Activated CD4-positive, alpha-beta T cell treated with anti-CD3 and anti-CD28 coated beads, Interleukin-2, amount 10 ng/mL, durations not matched to agents 24 days and 14 days (primary cell): ENCODE measurements around the gene SPON1. TPM values are rescaled to one million over a fixed set of nuclear protein-coding genes. Genes with fewer than 3 reads are reported as not detected.
A peak's percentile ranks its signal among the peaks of the same experiment; 100 is the strongest.
"Not testable (repeated sequence)": the region's sequence is repeated elsewhere in the genome, so short reads cannot be mapped to it uniquely, and the experiment has no call there.

ENCODE experiments used
- DNase-seq: peaks from one replicate; pipeline ENCODE4 v3.0.0; 2022
- H3K27ac Mint-ChIP-seq: one replicate; pipeline ENCODE4 v1.8.0; 2022; ENCODE audit warnings: mild to moderate bottlenecking, mixed read lengths
- H3K27me3 Mint-ChIP-seq: one replicate; pipeline ENCODE4 v1.8.0; 2022; ENCODE audit warnings: mixed read lengths
- H3K36me3 Mint-ChIP-seq: one replicate; pipeline ENCODE4 v1.8.0; 2022; ENCODE audit warnings: low read depth, mild to moderate bottlenecking, mixed read lengths
- H3K4me1 Mint-ChIP-seq: one replicate; pipeline ENCODE4 v1.8.0; 2021; ENCODE audit warnings: mixed read lengths
- H3K4me3 Mint-ChIP-seq: one replicate; pipeline ENCODE4 v1.8.0; 2022; ENCODE audit warnings: mild to moderate bottlenecking, moderate library complexity, mixed read lengths
- H3K9me3 Mint-ChIP-seq: one replicate; pipeline ENCODE4 v1.8.0; 2021; ENCODE audit warnings: mixed read lengths
- intact Hi-C: fragments of 100-400 bp; cut with micrococcal nuclease; formaldehyde crosslinking; loops from one replicate; pipeline ENCODE4 v1.15.1; 2023
- total RNA-seq: library from RNA; stranded (reverse); gene quantifications from 2 replicates; pipeline ENCODE4 v1.2.3, GENCODE V29; 2022

The SPON1 gene
- total RNA-seq, 1 donor from 2014 or later: 0.42 TPM

DNA sequence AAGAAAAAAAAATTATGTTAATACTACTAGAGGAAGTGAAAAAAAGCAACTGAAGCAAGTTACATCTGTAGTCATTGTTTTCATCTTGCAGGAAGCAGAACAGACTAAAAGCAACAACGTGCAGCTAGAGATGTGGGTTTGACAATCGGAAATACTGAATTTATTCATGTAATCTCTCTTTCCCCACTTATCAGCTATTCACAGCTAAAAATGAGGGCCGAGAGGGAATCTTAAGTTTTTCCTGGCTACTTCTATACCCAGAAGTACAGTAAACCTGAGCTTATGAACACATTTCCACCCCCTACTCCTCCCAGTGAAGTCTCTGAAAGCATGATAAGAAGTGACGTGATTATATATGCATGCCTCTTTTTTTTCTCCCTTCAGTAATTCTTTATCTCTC, 116.5 kb downstream of the SPON1 start:
- H3K4me3 Mint-ChIP-seq: peak overlapping the region; percentile 28

DNA sequence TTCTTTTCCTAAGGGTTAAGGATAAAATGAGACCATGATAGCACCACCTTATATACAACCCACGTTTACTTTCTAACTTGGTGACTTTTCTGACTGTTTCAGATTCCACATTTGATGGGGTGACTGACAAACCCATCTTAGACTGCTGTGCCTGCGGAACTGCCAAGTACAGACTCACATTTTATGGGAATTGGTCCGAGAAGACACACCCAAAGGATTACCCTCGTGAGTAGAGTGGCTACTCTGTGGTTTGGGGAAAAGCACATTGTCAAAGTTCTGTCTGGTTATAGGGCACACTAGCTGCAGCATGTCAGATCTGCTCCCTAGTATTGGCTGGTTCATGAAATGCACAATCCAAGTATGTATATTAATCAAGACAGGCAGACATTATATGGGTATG, 117.3 kb downstream of the SPON1 start:
- H3K4me3 Mint-ChIP-seq: no peak overlapping the region
- no peak for DNase-seq
- peaks cover 6% of the 10 kb centered on the region for H3K9me3 Mint-ChIP-seq
- H3K4me1 Mint-ChIP-seq: peaks cover 31% of the 10 kb centered on the region
- H3K27ac Mint-ChIP-seq: no peak overlapping the region
- H3K27me3 Mint-ChIP-seq: peaks cover 20% of the 10 kb centered on the region
- no peaks in the 10 kb centered on the region for H3K36me3 Mint-ChIP-seq
- intact Hi-C loops: loop anchor here (5.0 kb wide), 2 partner anchors 137 to 212 kb away; no protein-coding TSS in a partner anchor

More for the DNA sequence above, 116.5 kb downstream of the SPON1 start:
- peaks cover 39% of the 10 kb centered on the region for H3K4me1 Mint-ChIP-seq
- peaks cover 18% of the 10 kb centered on the region for H3K27me3 Mint-ChIP-seq
- intact Hi-C loops: loop anchor here (5.0 kb wide), 2 partner anchors 137 to 212 kb away; no protein-coding TSS in a partner anchor
- H3K36me3 Mint-ChIP-seq: no peaks in the 10 kb centered on the region
- no peak for DNase-seq
- no peak overlapping the region for H3K27ac Mint-ChIP-seq
- H3K9me3 Mint-ChIP-seq: peaks cover 2% of the 10 kb centered on the region

DNA sequence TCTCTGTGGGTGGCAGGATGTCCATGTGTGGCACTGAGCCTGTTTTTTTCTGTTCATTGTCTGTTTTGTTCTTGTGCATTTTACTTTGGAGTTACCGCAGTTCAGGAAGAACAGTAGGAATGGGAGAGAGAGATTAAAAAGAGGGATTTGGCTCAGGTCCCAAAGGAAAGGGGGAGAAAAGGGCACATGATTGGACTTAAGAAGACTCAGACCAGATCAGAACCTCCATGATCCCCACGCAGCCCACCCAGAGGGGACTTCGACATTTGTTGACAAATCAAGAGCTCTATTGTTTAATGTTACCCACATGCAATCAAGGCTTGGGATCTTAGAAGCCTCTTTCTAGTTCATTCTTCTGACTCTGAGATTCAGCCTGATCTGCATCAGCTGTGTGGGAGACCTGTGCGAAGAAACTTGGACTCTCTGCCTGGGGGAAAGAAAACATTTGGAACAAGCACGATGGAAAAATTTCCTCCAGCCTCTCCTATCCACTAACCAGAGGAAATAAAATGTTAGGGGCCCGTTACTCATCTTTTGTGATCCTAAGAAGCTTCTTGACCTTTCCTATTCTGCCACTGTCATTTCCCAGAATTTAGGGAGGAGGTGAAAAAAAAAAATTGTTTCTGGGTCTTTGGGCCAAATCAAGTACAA, 119.2 kb downstream of the SPON1 start:
- no peak overlapping the region for H3K27ac Mint-ChIP-seq
- H3K9me3 Mint-ChIP-seq: peaks cover 11% of the 10 kb centered on the region
- intact Hi-C loops: no loop called here

DNA sequence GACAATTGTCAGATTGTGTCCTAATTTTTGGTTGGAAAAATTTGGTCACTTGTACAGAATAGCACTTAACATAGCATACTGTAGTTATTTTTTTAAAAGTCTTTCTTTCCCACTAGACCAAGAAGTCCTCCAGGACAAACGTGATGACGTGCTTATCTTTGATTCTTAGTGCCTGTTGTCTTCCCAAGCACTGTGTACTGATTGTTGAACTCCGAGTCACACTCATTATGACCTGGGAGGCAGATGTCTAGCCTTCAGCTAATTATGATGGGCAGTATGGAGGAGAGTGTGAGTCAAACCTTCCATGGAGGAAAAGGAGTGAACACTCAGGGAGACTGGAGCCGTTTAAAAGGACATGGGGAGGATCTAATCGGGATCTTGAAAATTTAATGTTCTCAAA, 119.8 kb downstream of the SPON1 start:
- Mint-ChIP-seq H3K4me3 (no peak overlapping the region), H3K27me3 (peaks cover 38% of the 10 kb centered on the region), H3K36me3 (no peaks in the 10 kb centered on the region), H3K9me3 (peaks cover 18% of the 10 kb centered on the region), H3K27ac (no peak overlapping the region), H3K4me1 (peaks cover 18% of the 10 kb centered on the region)
- no peak for DNase-seq
- intact Hi-C loops: no loop called here

More for the DNA sequence above, 119.2 kb downstream of the SPON1 start:
- H3K36me3 Mint-ChIP-seq: no peaks in the 10 kb centered on the region
- H3K4me1 Mint-ChIP-seq: peaks cover 21% of the 10 kb centered on the region
- H3K27me3 Mint-ChIP-seq: peaks cover 36% of the 10 kb centered on the region
- no peak overlapping the region for H3K4me3 Mint-ChIP-seq
- no peak for DNase-seq

DNA sequence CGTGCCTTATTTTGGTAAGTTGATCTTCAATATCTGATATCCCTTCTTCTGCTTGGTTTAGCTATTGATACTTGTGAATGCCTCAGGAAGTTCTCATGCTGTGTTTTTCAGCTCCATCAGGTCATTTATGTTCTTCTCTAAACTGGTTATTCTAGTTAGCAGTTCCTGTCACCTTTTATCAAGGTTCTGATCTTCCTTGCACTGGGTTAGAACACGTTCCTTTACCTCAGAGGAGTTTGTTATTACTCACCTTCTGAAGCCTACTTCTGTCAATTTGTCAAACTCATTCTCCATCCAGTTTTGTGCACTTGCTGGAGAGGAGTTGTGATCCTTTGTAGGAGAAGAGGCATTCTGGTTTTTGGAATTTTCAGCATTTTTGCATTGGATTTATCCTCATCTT, 126.3 kb downstream of the SPON1 start:
- DNase-seq, H3K27ac Mint-ChIP-seq, H3K36me3 Mint-ChIP-seq, H3K4me1 Mint-ChIP-seq, H3K4me3 Mint-ChIP-seq, intact Hi-C loops: not testable (repeated sequence)
- peaks cover 39% of the 10 kb centered on the region for H3K27me3 Mint-ChIP-seq
- H3K9me3 Mint-ChIP-seq: peaks cover 16% of the 10 kb centered on the region

DNA sequence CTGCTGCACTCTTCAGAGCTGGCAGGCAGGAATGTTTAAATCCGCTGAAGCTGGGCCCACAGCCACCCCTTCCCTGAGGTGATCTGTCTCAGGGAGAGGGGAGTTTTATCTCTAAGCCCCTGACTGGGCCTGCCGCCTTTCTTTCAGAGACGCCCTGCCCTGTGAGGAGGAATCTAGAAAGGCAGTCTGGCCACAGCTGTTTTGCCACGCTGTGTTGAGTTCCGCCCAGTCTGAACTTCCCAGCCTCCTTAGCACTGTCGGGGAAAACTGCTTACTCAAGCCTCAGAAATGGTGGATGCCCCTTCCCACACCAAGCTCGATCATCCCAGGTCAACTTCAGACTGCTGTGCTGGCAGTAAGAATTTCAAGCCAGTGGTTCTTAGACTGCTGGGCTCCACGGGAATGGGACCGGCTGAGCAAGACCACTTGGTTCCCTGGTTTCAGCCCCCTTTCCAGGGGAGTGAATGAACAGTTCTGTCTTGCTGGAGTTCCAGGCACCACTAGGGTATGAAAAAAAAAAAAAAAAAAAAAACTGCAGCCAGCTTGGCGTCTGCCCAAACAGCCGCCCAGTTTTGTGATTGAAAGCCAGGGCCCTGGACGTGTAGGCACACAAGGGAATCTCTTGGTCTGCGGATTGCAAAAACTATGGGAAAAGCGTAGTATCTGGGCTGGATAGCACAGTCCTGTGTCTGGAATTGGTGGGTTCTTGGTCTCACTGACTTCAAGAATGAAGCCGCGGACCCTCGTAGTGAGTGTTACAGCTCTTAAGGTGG, 127.4 kb downstream of the SPON1 start:
- Mint-ChIP-seq H3K27ac (no peak overlapping the region), H3K27me3 (peaks cover 40% of the 10 kb centered on the region), H3K4me3 (no peak overlapping the region), H3K36me3 (no peaks in the 10 kb centered on the region), H3K4me1 (peaks cover 2% of the 10 kb centered on the region), H3K9me3 (peaks cover 12% of the 10 kb centered on the region)
- intact Hi-C loops: no loop called here
- no peak for DNase-seq

DNA sequence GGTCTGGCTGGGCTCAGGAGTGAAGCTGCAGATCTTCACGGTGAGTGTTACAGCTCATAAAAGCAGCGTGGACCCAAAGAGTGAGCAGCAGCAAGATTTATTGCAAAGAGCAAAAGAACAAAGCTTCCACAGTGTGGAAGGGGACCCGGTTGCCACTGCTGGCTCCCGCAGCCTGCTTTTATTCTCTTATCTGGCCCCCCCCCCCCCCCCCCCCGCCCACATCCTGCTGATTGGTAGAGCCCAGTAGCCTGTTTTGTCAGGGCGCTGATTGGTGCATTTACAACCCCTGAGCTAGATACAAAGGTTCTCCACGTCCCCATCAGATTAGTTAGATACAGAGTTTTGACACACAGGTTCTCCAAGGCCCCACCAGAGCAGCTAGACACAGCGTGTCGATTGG, 128.1 kb downstream of the SPON1 start:
- H3K27ac Mint-ChIP-seq, H3K4me3 Mint-ChIP-seq, DNase-seq, H3K4me1 Mint-ChIP-seq, H3K36me3 Mint-ChIP-seq, H3K9me3 Mint-ChIP-seq, intact Hi-C loops: not testable (repeated sequence)
- peaks cover 34% of the 10 kb centered on the region for H3K27me3 Mint-ChIP-seq

DNA sequence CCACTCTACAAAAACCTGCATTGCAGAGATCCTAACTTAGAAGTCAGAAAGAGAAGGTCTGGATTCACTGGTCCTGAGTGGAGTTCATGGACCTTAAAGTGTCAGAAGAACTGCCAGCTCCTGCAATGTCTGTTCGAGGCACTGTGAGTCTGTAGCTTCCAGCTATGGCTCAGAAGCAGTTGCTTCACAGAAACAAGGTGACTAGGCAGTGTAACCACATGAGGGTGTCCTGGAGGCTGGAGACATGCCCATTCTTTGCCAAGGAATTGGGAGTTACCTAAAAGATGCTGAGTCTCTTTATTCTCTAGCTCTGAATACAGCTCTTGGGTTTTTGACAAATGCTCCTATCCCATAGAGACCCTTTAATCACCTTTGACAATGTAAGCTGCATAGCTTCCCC, 130.5 kb downstream of the SPON1 start:
- Mint-ChIP-seq H3K4me1 (peaks cover 2% of the 10 kb centered on the region), H3K27ac (no peak overlapping the region), H3K36me3 (no peaks in the 10 kb centered on the region), H3K4me3 (no peak overlapping the region), H3K9me3 (no peaks in the 10 kb centered on the region), H3K27me3 (peaks cover 15% of the 10 kb centered on the region)
- intact Hi-C loops: no loop called here
- no peak for DNase-seq

DNA sequence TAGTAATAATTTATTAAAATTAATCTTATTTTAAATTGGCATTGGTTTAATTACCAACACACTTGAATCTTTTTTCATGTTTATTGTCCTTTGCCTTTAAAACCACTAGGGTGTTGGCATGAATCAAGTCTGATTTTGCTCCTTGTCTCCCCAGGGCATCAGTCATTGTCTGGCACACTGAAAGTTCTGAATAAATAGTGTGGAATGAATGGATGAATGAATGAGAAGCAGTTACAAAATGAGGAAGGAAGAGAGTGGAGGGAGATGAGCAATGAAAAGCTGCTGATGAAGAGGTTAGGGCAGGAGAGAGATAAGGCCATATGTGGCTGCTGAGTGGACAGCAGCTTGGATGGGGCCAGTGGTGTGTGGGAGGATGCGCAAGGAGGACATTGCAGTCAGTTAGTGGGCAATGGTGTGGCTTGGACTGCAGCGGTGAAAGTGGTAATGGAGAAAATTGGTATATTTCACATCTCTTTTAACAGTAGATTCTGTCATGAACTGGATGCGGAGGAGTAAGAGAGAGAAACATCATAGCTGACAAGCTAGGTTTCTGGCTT, 132.0 kb downstream of the SPON1 start:
- intact Hi-C loops: no loop called here
- no peak for DNase-seq
- no peaks in the 10 kb centered on the region for H3K9me3 Mint-ChIP-seq
- H3K27me3 Mint-ChIP-seq: peaks cover 6% of the 10 kb centered on the region
- no peak overlapping the region for H3K4me3 Mint-ChIP-seq
- no peak overlapping the region for H3K27ac Mint-ChIP-seq
- no peaks in the 10 kb centered on the region for H3K36me3 Mint-ChIP-seq
- H3K4me1 Mint-ChIP-seq: no peaks in the 10 kb centered on the region

DNA sequence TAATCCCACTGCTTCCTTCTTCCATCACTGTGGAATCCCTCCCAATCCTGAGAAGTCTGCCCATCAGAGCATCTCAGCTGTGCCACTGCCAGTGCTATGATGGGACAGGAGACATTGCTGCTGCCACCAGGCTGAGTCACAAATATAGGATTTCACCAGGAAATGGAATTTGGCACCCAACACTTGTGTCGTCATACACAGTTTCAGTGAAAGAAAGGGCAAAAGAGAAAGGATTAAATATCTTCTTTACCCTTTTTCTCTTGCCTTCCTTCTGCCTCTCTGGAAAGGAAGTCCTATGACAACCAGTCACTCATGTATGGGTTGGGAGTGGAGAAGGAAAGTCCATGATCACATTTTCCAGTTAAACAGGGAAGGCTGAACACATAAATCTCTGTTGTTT, 133.4 kb downstream of the SPON1 start:
- no peak for DNase-seq
- intact Hi-C loops: no loop called here
- peaks cover 7% of the 10 kb centered on the region for H3K27me3 Mint-ChIP-seq
- no peaks in the 10 kb centered on the region for H3K36me3 Mint-ChIP-seq
- H3K4me3 Mint-ChIP-seq: no peak overlapping the region
- H3K4me1 Mint-ChIP-seq: no peaks in the 10 kb centered on the region
- H3K9me3 Mint-ChIP-seq: no peaks in the 10 kb centered on the region
- no peak overlapping the region for H3K27ac Mint-ChIP-seq

DNA sequence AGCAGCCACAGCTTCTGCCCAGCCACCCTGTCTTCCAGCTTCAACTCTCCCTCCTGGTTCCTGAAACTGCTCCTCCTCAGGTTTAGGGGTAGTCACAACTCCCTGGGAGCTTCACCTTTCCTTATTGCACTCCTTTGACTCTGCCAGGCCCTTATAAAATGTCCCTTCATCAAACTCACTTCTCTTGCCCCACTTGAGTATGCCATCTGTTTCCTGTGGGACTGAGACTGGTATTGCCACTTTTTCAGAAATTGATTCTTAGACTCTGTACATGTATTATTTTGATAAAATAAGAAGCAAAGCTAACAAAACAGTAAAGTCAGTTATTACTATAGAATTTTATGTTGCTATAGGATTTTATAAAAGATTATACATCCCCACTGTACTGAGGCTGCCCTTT, 134.1 kb downstream of the SPON1 start:
- no peak overlapping the region for H3K4me3 Mint-ChIP-seq
- no peak overlapping the region for H3K27ac Mint-ChIP-seq
- no peaks in the 10 kb centered on the region for H3K4me1 Mint-ChIP-seq
- H3K27me3 Mint-ChIP-seq: peaks cover 7% of the 10 kb centered on the region
- intact Hi-C loops: no loop called here
- DNase-seq: no peak
- H3K9me3 Mint-ChIP-seq: no peaks in the 10 kb centered on the region
- H3K36me3 Mint-ChIP-seq: no peaks in the 10 kb centered on the region

DNA sequence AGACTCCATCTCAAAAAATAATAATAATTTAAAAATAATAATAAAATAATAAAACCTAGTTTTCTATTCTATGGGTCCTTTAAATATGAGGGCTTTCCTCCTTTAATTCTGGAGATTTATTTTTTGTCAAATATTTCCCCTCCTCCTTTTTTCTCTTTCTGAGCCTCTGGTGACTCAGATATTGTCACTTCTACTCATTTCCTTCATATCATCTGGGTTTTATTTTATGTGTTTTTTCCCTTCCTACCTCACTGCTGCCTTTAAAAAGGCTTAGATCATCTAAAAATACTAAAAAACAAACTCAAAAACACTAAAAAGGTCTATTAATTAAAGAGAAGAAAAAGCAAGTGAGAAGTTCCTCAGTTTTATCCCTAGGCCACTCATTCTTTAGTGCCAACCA, 138.9 kb downstream of the SPON1 start:
- Mint-ChIP-seq H3K36me3 (no peaks in the 10 kb centered on the region), H3K4me1 (no peaks in the 10 kb centered on the region), H3K9me3 (no peaks in the 10 kb centered on the region), H3K4me3 (no peak overlapping the region), H3K27me3 (peaks cover 4% of the 10 kb centered on the region), H3K27ac (no peak overlapping the region)
- DNase-seq: no peak
- intact Hi-C loops: no loop called here

DNA sequence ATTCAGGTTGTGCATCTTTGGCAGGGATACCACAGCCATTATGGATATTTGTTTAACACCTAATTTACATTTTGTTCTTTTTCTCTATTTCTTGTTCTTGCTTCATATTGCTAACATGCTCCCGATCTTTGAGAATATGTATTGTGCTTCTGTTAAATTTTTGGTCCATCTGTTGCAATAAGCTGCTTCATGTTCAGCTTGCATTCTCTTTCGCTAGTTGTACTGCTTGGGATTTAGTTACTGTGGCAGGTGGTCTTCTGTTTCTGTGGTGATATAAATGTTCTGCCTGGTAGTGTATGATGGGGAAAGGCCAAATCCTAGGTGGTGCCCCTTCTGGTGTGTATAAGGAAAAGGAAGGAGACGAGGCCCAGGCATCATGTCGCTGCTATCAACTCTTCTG, 140.2 kb downstream of the SPON1 start:
- Mint-ChIP-seq H3K27me3 (peaks cover 2% of the 10 kb centered on the region), H3K4me1 (no peaks in the 10 kb centered on the region), H3K36me3 (no peaks in the 10 kb centered on the region), H3K27ac (no peak overlapping the region), H3K4me3 (no peak overlapping the region), H3K9me3 (no peaks in the 10 kb centered on the region)
- DNase-seq: no peak
- intact Hi-C loops: no loop called here

DNA sequence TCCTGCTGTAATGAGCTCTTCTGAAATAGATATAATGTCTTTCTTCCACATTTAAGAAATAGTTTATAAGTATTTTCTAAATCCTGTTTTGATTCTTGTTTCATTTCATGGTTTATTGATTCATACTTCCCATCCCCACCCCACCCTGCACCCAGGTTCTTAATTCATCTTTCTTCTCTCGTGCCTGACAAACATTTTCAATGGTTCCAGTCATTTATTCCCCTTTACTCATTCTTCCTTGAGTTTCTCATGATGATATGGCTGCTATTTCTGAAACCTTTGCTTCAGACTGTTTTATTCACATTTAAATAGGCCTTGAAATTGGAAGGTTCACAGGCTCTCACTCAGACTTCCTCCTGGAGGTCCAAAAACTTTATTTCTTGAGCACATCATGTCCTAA, 142.9 kb downstream of the SPON1 start:
- DNase-seq: no peak
- Mint-ChIP-seq H3K9me3 (no peaks in the 10 kb centered on the region), H3K27ac (no peak overlapping the region), H3K4me3 (no peak overlapping the region), H3K4me1 (no peaks in the 10 kb centered on the region), H3K36me3 (no peaks in the 10 kb centered on the region), H3K27me3 (peaks cover 2% of the 10 kb centered on the region)
- intact Hi-C loops: no loop called here
